HL-60 (cell line): ENCODE data around the gene MIEN1.

Experiments used
- CTCF ChIP-seq: IDR thresholded peaks from one replicate; pipeline ENCODE4 v1.5.1; 2011; ENCODE audit warnings: low read length, control low read depth, inconsistent platforms; ENCODE audit not compliant: insufficient read depth
- POLR2AphosphoS5 ChIP-seq: IDR thresholded peaks from 2 replicates; pipeline ENCODE4 v1.6.1; 2012; ENCODE audit warnings: low read depth
- REST ChIP-seq: IDR thresholded peaks from 2 replicates; pipeline ENCODE4 v1.6.1; 2012; ENCODE audit warnings: low read depth; ENCODE audit not compliant: insufficient replicate concordance
- SPI1 ChIP-seq: IDR thresholded peaks from 2 replicates; pipeline ENCODE4 v1.6.1; 2012; ENCODE audit warnings: low read depth, mild to moderate bottlenecking, borderline replicate concordance

- TF ChIP-seq CTCF (no peak), SPI1 (no peak), POLR2AphosphoS5 (no peak), REST (no peak)
Measured at GRCh38 chr17:39722965-39723848, 7.1 kb downstream of the MIEN1 start.
